ENCODE measurements around the gene METTL9.
"Not testable (repeated sequence)": the region's sequence is repeated elsewhere in the genome, so short reads cannot be mapped to it uniquely, and the experiment has no call there.

METTL9 gene

GRCh38 chr16:21599122-21600030, at the start of gene METTL9:
METTL9 (plus strand) TSS chr16:21599577; CDS start chr16:21599734, 157 bp downstream.
- DNase-seq (ENCODE audit: low read depth), result peak; percentile 96
- TF ChIP-seq MYC (IDR thresholded peaks at IDR 0.05; ENCODE audit: low read depth, low read length) (peak; percentile 76), POLR2A (IDR thresholded peaks at IDR 0.05; ENCODE audit: extremely low read depth, insufficient read length) (peak; percentile 82), CTCF (IDR thresholded peaks at IDR 0.05; ENCODE audit: low read depth, low read length) (no peak), MAX (IDR thresholded peaks at IDR 0.05; ENCODE audit: low read depth, low read length) (peak; percentile 66)
- H3K4me3 ChIP-seq (ENCODE audit: low read depth, low read length), result peak within 1 kb of the TSS; percentile 82

GRCh38 chr16:21549975-21550374, 49.4 kb upstream of the METTL9 start:
- not testable (repeated sequence) for DNase-seq (ENCODE audit: low read depth); H3K4me3 ChIP-seq (ENCODE audit: low read depth, low read length)

- not testable (repeated sequence) for H3K4me3 ChIP-seq (ENCODE audit: low read depth, low read length); DNase-seq (ENCODE audit: low read depth)
Observed at GRCh38 chr16:21550435-21550834, 48.9 kb upstream of the METTL9 start.

- H3K4me3 ChIP-seq (ENCODE audit: low read depth, low read length); DNase-seq (ENCODE audit: low read depth): not testable (repeated sequence)
Observed at GRCh38 chr16:21551076-21551475, 48.3 kb upstream of the METTL9 start.

GRCh38 chr16:21551600-21551999, 47.8 kb upstream of the METTL9 start:
- H3K4me3 ChIP-seq (ENCODE audit: low read depth, low read length); DNase-seq (ENCODE audit: low read depth): not testable (repeated sequence)

GRCh38 chr16:21553481-21554296, 45.7 kb upstream of the METTL9 start:
- H3K4me3 ChIP-seq (ENCODE audit: low read depth, low read length); DNase-seq (ENCODE audit: low read depth): not testable (repeated sequence)

- peak; percentile 90 for DNase-seq (ENCODE audit: low read depth)
- no peak overlapping the region for H3K4me3 ChIP-seq (ENCODE audit: low read depth, low read length)
- TF ChIP-seq POLR2A (IDR thresholded peaks at IDR 0.05; ENCODE audit: extremely low read depth, insufficient read length), result peak; percentile 21
- peak; percentile 79 for TF ChIP-seq MAX (IDR thresholded peaks at IDR 0.05; ENCODE audit: low read depth, low read length)
- TF ChIP-seq MYC (IDR thresholded peaks at IDR 0.05; ENCODE audit: low read depth, low read length), result peak; percentile 93
- TF ChIP-seq CTCF (IDR thresholded peaks at IDR 0.05; ENCODE audit: low read depth, low read length), result peak; percentile 95
Observed at GRCh38 chr16:21554795-21555585, 44.4 kb upstream of the METTL9 start.

GRCh38 chr16:21555621-21556020, 43.8 kb upstream of the METTL9 start:
- H3K4me3 ChIP-seq (ENCODE audit: low read depth, low read length); DNase-seq (ENCODE audit: low read depth): not testable (repeated sequence)

GRCh38 chr16:21556026-21556595, 43.3 kb upstream of the METTL9 start:
- not testable (repeated sequence) for H3K4me3 ChIP-seq (ENCODE audit: low read depth, low read length); DNase-seq (ENCODE audit: low read depth)

GRCh38 chr16:21556651-21557241, 42.6 kb upstream of the METTL9 start:
- H3K4me3 ChIP-seq (ENCODE audit: low read depth, low read length); DNase-seq (ENCODE audit: low read depth): not testable (repeated sequence)
